ES-I3 (cell line): ENCODE results near the gene GRK3.

Source experiments
- H3K36me3 ChIP-seq: 2 replicates; pipeline ENCODE4 v1.6.1; 2013; ENCODE audit warnings: mild to moderate bottlenecking, low read length, control low read depth, moderate library complexity; ENCODE audit not compliant: insufficient read depth
- H3K4me1 ChIP-seq: 2 replicates; pipeline ENCODE4 v1.6.1; 2013; ENCODE audit warnings: mild to moderate bottlenecking, control low read depth, low read length; ENCODE audit not compliant: insufficient read depth
- H3K9ac ChIP-seq: 2 replicates; pipeline ENCODE4 v1.6.1; 2013; ENCODE audit warnings: low read depth, mild to moderate bottlenecking, low read length, moderate library complexity
- H3K9me3 ChIP-seq: 2 replicates; pipeline ENCODE4 v1.6.1; 2013; ENCODE audit warnings: mild to moderate bottlenecking, low read length, moderate library complexity; ENCODE audit not compliant: control insufficient read depth, insufficient read depth

Gene GRK3

DNA sequence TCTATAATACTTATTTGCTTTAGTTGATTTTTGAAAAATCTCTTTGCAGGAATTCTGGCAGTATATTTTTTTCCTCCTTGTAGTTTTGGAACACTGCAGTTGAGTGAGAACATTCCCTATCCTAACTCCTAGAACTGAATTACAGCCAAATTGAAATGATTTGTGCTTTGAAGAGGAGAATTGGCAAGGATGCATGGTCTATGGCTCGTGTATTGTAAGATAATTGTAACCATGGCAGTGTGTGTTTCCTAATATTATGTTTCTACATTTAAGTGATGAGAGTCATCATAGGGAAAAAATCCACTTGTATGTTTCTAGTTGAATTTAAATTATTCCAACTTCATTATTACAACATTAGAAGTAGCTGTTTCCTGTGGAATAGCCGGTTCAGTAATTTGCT is 96.6 kb downstream of the GRK3 start:
- no peak overlapping the region for H3K9ac ChIP-seq
- no peaks in the 10 kb centered on the region for H3K9me3 ChIP-seq
- H3K4me1 ChIP-seq: no peaks in the 10 kb centered on the region
- no peaks in the 10 kb centered on the region for H3K36me3 ChIP-seq

DNA sequence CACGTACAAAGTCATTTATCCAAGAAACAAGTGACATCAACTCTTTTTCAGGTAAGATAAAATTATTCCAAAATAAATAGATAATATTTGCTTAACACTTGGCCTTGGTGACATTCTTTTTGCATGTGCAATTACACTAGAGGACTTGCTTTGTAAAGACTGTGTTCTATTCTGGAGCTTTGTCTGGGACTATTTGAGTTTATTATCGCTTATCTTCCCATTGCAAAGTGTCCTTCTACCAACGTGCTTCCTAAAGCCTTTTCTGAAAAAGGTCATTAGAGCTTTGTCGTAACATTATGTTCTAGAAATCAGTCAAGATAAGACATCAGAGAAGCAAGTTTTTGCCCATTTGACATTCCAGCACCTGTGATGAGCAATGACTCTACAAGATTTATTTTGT is 99.2 kb downstream of the GRK3 start:
- Histone ChIP-seq H3K9ac (no peak overlapping the region), H3K4me1 (no peaks in the 10 kb centered on the region; the same call in 1 of the 2 replicates), H3K36me3 (no peaks in the 10 kb centered on the region), H3K9me3 (no peaks in the 10 kb centered on the region)

DNA sequence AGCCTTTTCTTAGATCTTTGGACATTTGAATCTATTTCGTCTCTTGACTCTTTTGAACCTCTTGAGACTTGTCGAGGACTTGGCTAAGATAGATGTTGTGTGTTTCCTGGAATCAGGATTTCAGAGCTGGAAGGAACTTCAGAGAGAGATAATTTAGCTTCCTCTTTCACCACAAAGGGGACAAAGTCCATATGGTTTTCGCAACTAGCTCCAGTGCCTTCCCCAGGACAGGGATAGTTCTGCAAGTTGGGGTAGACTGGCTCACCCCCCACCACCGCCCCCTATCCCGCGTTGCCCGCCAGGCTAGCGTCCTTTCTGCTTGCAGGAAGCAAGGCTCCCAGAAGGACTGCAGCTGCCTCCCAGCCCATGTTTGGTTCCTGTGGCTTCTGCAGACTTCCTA is 101.8 kb downstream of the GRK3 start:
- no peaks in the 10 kb centered on the region; the same call in 1 of the 2 replicates for H3K4me1 ChIP-seq
- H3K9me3 ChIP-seq: no peaks in the 10 kb centered on the region
- no peaks in the 10 kb centered on the region for H3K36me3 ChIP-seq
- no peak overlapping the region for H3K9ac ChIP-seq

DNA sequence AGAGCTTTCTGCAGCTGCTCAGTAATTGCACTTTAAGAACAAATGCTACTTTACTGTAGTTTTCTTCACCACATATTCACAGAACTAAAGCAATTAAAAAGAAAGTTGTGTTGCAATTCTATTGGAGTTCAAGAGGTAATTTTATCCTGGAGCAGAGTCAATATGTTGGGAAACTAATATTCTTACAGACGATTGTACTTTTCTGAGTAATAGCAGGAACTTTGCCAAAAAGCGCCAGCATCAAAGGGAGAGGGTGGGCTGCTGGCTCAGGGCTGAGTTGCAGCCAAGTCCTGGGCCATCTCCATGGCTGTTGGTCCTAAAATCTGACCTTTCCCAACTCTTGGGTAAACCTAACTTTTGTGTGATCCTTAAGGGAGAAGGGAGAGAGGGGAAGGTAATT is 104.0 kb downstream of the GRK3 start:
- H3K9me3 ChIP-seq: no peaks in the 10 kb centered on the region
- H3K4me1 ChIP-seq: no peaks in the 10 kb centered on the region; the same call in 1 of the 2 replicates
- H3K9ac ChIP-seq: no peak overlapping the region
- no peaks in the 10 kb centered on the region for H3K36me3 ChIP-seq

DNA sequence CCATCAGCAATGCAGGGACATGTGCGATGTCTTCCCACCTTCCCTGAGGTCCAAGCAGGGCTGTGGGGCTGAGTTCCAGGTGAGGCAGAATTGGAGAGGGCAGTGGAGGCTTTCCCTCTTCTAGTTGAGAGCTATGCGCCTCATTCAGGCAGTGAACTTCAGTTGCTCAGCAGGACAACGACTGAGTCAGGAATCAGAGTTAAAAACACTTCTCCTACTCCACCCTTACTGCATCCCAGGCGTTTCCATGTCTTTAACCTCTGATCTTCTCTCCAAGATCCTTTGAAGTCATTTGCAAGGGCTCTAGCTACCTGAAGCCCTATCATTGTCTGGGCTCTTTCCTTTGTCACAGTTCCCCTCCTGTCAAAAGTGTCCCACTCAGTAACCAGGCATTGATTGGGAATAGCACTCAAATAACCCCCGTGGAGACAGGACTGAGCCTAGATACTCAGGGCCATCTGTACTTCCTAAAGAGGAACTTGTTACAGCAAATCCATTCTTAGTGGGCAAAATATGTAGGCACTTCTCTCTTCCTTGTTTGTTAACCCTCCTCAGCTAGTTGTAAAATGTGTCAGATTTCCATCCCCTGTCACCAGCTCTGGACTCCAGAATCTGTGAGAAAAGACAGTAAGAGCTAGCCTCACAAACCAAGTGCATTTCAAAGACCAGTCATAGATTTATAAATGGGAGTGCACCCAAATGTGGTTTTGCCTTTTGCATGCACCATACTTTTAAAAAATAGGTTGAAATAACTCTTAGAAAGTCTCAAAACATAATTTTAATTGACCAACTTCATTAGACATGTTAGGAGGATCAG is 105.0 kb downstream of the GRK3 start:
- Histone ChIP-seq H3K9ac (no peak overlapping the region), H3K9me3 (no peaks in the 10 kb centered on the region), H3K4me1 (no peaks in the 10 kb centered on the region; the same call in 1 of the 2 replicates), H3K36me3 (no peaks in the 10 kb centered on the region)

DNA sequence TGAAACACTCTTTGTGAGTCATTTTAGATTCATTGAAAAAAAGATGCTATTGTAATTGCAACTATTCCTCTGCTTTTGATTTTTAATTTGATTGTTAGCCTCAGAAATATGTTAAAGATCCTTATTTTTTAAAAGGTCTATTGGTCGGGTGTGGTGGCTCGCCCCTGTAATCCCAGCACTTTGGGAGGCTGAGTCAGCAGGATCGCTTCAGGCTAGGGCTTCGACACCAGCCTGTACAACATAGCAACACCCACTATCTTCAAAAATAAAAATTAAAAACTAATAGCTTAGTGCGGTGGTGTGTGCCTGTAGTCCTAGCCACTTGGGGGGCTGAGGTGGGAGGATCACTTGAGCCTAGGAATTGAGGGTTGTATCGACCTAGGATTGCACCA is 105.6 kb downstream of the GRK3 start:
- H3K9ac ChIP-seq: no peak overlapping the region
- no peaks in the 10 kb centered on the region for H3K9me3 ChIP-seq
- H3K4me1 ChIP-seq: no peaks in the 10 kb centered on the region; the same call in 1 of the 2 replicates
- H3K36me3 ChIP-seq: no peaks in the 10 kb centered on the region

DNA sequence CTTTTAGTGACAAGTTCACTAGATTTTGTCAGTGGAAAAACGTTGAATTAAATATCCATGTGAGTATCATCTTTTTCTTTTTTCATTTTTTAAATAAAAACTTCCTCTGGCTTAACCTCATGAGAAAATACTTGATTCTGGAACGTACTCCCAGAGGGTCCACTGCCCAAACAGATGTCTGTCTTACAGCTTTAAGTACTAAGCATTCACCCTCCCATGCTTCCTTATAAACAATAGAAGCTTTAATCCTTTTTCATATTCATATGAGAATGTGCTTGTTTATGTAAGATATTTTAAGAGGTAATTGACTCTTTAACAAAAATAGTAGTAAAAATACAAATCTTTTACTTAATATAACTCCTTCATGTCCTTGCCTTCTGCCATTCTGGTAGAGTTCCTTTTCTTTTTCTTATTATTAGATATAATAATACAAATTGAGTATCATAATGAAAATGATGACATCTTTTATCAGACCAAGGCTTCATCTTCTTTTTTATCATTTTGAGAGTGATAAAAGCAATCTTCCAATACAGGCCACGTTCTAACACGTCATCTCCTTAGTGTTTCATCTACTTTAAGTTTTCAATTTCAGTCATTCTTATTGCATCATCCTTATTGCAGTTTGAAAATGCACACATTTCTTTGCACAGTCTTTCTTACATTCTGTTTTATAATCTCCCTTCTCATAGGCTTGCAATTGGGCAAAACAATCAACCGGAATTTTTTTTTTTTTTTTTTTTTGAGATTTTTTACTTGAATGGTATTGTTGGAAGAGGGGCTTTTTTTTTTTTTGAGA is 108.0 kb downstream of the GRK3 start:
- Histone ChIP-seq H3K36me3 (no peaks in the 10 kb centered on the region), H3K9me3 (no peaks in the 10 kb centered on the region), H3K4me1 (no peaks in the 10 kb centered on the region), H3K9ac (no peak overlapping the region)

DNA sequence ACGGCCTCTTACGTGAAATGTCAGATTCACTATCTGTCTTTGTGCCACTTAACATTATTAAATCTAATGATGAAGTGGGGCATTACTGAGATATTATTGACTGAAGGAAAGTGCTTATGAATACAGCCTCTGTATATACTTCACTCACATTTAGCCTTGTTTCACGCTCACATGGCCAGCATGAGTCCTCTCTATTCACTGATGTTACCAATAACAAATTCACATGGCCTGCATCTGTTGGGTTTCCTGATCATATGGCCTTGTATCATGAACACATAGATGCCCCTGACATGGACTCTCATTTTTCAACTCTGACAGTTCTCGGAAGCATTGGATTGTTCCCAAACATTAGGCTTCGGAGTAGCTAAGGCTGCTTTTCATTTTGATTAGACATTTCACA is 109.2 kb downstream of the GRK3 start:
- Histone ChIP-seq H3K4me1 (no peaks in the 10 kb centered on the region), H3K9ac (no peak overlapping the region), H3K36me3 (no peaks in the 10 kb centered on the region), H3K9me3 (no peaks in the 10 kb centered on the region)

DNA sequence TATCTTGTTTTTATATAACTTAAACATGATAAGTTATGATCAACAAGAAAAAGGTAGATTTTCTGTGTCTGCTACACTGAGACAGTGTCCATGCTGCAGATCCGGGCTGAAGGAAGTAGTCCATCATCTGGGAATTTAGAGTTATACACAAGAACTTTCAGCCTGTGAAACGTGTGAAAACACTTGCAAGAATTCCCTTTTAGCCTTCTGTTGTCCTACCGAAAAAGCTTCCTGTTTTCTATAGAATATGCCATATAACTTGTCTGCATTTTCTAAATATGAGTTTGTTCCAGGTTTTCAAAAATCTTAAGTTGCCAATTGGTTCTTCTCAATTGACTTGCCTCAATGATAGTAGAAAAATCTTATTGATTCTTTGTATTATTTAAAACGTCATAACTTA is 113.2 kb downstream of the GRK3 start:
- H3K36me3 ChIP-seq: no peaks in the 10 kb centered on the region
- no peak overlapping the region for H3K9ac ChIP-seq
- H3K9me3 ChIP-seq: no peaks in the 10 kb centered on the region
- H3K4me1 ChIP-seq: no peaks in the 10 kb centered on the region

DNA sequence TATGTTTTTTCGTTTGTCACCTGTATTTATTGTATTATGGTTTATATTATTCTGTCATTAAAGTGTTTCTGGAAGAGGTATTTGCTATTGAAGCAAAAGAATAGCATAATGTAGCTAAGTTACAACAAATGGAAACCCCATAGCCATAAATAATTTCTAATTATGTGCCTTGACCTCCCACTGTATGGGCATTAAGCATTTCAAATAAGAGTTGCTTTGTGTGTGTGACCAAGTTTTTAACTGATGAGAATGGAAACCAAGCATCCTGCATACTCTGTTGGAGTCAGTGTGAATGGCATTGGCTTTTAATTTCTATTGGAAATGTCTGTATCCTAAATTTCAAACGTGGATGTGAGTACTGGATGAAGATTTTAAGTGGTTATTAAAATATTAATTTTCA is 115.6 kb downstream of the GRK3 start:
- H3K9ac ChIP-seq: no peak overlapping the region
- no peaks in the 10 kb centered on the region for H3K36me3 ChIP-seq
- H3K9me3 ChIP-seq: no peaks in the 10 kb centered on the region
- H3K4me1 ChIP-seq: no peaks in the 10 kb centered on the region

DNA sequence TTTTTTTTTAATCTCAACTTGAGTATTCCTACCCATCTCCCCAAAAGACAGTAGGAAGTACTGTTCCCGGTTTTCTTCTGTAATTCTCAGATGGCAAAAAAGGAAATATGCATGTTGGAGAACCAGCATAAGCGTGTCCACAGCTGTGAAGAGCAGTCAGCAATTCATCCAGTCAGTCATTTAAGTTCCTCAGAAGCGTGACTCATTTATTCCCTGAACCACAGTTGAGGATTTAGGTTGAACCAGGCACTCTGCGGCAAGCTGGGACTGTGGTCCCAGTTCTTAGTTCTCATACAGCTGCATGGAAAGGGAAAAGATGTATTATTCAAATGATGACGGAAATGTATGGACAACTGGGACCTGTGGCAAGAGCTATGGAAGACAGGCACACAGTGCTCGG is 116.5 kb downstream of the GRK3 start:
- H3K9ac ChIP-seq: no peak overlapping the region
- H3K4me1 ChIP-seq: no peaks in the 10 kb centered on the region
- H3K9me3 ChIP-seq: no peaks in the 10 kb centered on the region
- H3K36me3 ChIP-seq: no peaks in the 10 kb centered on the region

DNA sequence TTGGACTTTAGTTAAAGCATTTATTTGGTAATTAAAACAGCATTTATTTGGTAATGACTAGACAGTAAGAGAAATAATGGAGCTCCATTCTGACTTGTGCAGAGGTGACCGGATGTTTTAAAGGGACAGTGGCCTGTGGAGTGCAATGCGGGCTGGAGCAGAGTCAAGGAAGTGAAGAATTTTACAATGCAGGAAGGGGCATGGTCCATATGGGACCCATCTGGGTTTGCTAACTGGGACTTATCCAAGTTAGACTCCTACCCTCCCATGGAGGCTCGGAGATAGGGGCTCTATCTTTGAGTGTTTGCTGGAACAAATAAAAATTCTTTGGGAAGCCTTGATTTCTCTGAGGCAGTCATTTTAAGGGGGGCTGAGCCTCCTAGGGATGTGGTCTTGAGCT is 117.6 kb downstream of the GRK3 start:
- Histone ChIP-seq H3K4me1 (no peaks in the 10 kb centered on the region), H3K9ac (no peak overlapping the region), H3K36me3 (no peaks in the 10 kb centered on the region), H3K9me3 (no peaks in the 10 kb centered on the region)

DNA sequence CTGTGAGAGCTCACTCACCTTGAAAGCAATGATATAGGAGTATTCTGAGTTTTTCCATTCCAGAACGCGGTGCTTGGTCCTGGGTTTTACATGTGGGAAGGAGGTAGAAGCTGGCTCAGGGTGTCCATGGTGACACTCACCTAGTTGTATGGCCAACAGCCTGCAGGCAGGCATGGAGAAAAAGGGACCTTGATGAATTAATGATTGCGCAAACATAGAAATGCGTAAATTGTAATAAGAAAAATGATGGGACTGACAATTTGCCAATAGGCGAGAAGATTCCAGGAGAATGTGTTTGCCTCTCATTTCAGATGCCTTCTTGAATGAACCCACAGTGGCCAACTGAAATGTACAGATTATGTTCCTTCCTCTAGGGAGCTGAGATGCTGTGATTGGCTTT is 124.2 kb downstream of the GRK3 start:
- H3K36me3 ChIP-seq: no peaks in the 10 kb centered on the region

DNA sequence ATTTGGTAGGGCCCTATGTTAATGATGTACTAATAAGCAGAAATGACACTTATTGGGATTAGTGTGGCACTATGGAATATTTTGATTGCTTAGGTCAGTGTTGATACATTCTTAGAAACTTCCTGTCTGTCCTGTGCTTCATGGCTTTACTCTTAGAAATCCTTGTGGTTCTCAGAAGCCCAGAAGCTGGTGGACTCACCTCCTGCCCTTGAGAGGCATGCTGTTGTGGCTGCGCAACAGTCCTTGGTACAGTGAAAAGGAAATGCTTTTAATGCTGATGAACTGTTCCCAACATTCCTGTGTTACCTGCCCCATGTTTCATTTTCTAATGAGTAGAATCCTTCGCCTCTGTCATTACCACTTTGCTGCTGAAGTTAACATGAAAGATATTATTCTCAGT is 125.2 kb downstream of the GRK3 start:
- H3K36me3 ChIP-seq: no peaks in the 10 kb centered on the region
- H3K4me1 ChIP-seq: no peaks in the 10 kb centered on the region
- no peaks in the 10 kb centered on the region for H3K9me3 ChIP-seq
- no peak overlapping the region for H3K9ac ChIP-seq

More for the DNA sequence above, 124.2 kb downstream of the GRK3 start:
- Histone ChIP-seq H3K9ac (no peak overlapping the region), H3K9me3 (no peaks in the 10 kb centered on the region), H3K4me1 (no peaks in the 10 kb centered on the region)

DNA sequence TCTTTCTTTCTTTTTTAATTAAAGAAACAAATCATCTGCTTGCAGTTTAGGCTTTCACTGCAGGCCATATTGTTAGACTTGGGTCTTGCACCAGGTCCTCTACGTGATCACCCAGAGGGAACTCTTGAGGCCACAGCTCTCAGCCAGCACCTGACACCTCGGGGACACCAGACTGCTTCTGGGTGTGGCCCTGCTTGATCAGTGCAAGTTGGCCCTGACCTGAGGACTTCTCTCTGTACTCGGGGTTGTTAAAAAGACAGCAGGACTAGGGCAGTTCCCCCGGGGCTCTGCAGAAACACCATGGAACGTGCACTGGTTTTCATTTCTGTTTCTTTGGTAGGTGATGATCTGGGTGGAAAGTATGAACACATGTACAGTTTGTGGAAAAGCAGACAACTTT is 126.3 kb downstream of the GRK3 start:
- H3K4me1 ChIP-seq: no peaks in the 10 kb centered on the region
- H3K9ac ChIP-seq: no peak overlapping the region
- H3K36me3 ChIP-seq: no peaks in the 10 kb centered on the region; the same call in 1 of the 2 replicates
- H3K9me3 ChIP-seq: no peaks in the 10 kb centered on the region
